Measurements from ENCODE around the gene ZNF830. TPM values are rescaled to one million over a fixed set of nuclear protein-coding genes. Genes with fewer than 3 reads are reported as not detected.

Gene ZNF830
- total and polyA plus RNA-seq, 2 donors (not counting 3 experiments of a cell fraction or from before 2014, with no cell fraction given), result 3.1 to 13.9 TPM

DNA sequence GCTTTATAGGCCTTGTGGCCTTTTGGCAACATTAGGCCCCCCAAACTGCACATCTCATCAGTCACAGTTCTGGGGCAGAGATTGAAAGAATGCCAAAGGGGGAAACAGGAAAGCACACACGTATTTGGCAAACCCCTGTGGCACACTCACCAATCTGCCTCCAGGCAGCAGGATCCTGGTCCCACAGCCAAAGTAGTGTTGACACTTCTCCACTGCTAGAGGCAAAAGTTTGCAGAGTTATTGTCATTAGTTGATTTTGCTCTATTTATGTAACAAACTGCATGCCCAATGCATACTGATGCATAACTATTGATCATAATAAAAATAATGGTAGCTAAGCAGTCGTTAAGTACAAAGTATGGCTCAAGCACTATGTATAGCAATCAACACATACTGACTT, 45.2 kb upstream of the ZNF830 start:
- intact Hi-C loops (cut with micrococcal nuclease) (no loop called here), dilution Hi-C loops (cut with MboI; ENCODE audit: extremely low pct_ligation_motif_present, low sequenced_read_pairs) (no loop called here)
- DNase-seq (ENCODE audit: low read depth, low spot score) (no peak), FAIRE-seq (no peak)
- no peak overlapping the region for H3K4me3 ChIP-seq (replicated peaks in 1 of 3; ENCODE audit: insufficient read depth in 1 of 3, low read depth in 1 of 3, low read length in 3 of 3)
- no peaks in the 10 kb centered on the region for H3K27me3 ChIP-seq (ENCODE audit: control insufficient read depth in 2 of 2, insufficient read depth in 2 of 2, low read length in 2 of 2)
- H4K20me1 ChIP-seq (replicated peaks; ENCODE audit: control insufficient read depth, extremely low read depth, insufficient read depth, low read length), result no peaks in the 10 kb centered on the region
- H3K4me1 ChIP-seq (ENCODE audit: control insufficient read depth, extremely low read depth, insufficient read depth, low read length), result no peaks in the 10 kb centered on the region
- H3K9me3 ChIP-seq (replicated peaks; ENCODE audit: control insufficient read depth, insufficient read depth, low read length), result no peaks in the 10 kb centered on the region
- no peak overlapping the region for H2AFZ ChIP-seq (ENCODE audit: low read depth, low read length)
- H3K4me2 ChIP-seq (ENCODE audit: insufficient read depth, low read length), result no peak overlapping the region
- ChIA-PET CTCF (no interaction called here), POLR2A (no interaction called here)
- H3K27ac ChIP-seq (ENCODE audit: insufficient read depth, low read depth, low read length), result no peak overlapping the region
- BruUV-seq (replicated peaks), result no TSS peak
- no peak overlapping the region for H3K9ac ChIP-seq (replicated peaks; ENCODE audit: extremely low read depth, insufficient read depth, low read length)
- TF ChIP-seq, protein P1, sequence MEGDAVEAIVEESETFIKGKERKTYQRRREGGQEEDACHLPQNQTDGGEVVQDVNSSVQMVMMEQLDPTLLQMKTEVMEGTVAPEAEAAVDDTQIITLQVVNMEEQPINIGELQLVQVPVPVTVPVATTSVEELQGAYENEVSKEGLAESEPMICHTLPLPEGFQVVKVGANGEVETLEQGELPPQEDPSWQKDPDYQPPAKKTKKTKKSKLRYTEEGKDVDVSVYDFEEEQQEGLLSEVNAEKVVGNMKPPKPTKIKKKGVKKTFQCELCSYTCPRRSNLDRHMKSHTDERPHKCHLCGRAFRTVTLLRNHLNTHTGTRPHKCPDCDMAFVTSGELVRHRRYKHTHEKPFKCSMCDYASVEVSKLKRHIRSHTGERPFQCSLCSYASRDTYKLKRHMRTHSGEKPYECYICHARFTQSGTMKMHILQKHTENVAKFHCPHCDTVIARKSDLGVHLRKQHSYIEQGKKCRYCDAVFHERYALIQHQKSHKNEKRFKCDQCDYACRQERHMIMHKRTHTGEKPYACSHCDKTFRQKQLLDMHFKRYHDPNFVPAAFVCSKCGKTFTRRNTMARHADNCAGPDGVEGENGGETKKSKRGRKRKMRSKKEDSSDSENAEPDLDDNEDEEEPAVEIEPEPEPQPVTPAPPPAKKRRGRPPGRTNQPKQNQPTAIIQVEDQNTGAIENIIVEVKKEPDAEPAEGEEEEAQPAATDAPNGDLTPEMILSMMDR (IDR thresholded peaks at IDR 0.05; ENCODE audit: extremely low read depth in 1 of 2, insufficient read depth in 1 of 2, low read depth in 1 of 2, low read length in 2 of 2), result no peak
- TF ChIP-seq POLR2AphosphoS5 (IDR thresholded peaks at IDR 0.05; ENCODE audit: insufficient read depth, low read depth, low read length) (no peak), FOS (IDR thresholded peaks at IDR 0.05; ENCODE audit: borderline replicate concordance, insufficient read depth, low read length) (no peak), POLR2A (IDR thresholded peaks at IDR 0.05; ENCODE audit: low read depth, low read length) (no peak), MYC (IDR thresholded peaks at IDR 0.05; ENCODE audit: low read depth, low read length) (no peak), JUN (IDR thresholded peaks at IDR 0.05; ENCODE audit: borderline replicate concordance, insufficient read depth, insufficient read length, low read depth) (no peak), GATA2 (IDR thresholded peaks at IDR 0.05; ENCODE audit: insufficient read depth, insufficient read length, low read depth, low read length) (no peak), EZH2 (IDR thresholded peaks at IDR 0.05; ENCODE audit: borderline replicate concordance, low read depth, low read length, severe bottlenecking) (no peak)
- TF ChIP-seq, protein P2, sequence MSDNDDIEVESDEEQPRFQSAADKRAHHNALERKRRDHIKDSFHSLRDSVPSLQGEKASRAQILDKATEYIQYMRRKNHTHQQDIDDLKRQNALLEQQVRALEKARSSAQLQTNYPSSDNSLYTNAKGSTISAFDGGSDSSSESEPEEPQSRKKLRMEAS (IDR thresholded peaks at IDR 0.05; ENCODE audit: insufficient read depth, insufficient read length), result no peak
- H3K36me3 ChIP-seq (ENCODE audit: control insufficient read depth in 2 of 2, extremely low read depth in 1 of 2, insufficient read depth in 2 of 2, low read length in 2 of 2), result no peaks in the 10 kb centered on the region
- H3K79me2 ChIP-seq (ENCODE audit: control insufficient read depth, insufficient read depth, low read length), result no peaks in the 10 kb centered on the region
- H3K9me1 ChIP-seq (replicated peaks; ENCODE audit: control insufficient read depth, extremely low read depth, insufficient read depth, low read length), result no peaks in the 10 kb centered on the region
